ENCODE results near the gene TAPBP. TPM values are rescaled to one million over a fixed set of nuclear protein-coding genes. Genes with fewer than 3 reads are reported as not detected.

TAPBP gene
- total and polyA plus RNA-seq, 9 of the 15 experiments (the other 6 are each of a cell fraction or from before 2014, with no cell fraction given) = 5.6 to 74.0 (median 22.3) TPM

DNA sequence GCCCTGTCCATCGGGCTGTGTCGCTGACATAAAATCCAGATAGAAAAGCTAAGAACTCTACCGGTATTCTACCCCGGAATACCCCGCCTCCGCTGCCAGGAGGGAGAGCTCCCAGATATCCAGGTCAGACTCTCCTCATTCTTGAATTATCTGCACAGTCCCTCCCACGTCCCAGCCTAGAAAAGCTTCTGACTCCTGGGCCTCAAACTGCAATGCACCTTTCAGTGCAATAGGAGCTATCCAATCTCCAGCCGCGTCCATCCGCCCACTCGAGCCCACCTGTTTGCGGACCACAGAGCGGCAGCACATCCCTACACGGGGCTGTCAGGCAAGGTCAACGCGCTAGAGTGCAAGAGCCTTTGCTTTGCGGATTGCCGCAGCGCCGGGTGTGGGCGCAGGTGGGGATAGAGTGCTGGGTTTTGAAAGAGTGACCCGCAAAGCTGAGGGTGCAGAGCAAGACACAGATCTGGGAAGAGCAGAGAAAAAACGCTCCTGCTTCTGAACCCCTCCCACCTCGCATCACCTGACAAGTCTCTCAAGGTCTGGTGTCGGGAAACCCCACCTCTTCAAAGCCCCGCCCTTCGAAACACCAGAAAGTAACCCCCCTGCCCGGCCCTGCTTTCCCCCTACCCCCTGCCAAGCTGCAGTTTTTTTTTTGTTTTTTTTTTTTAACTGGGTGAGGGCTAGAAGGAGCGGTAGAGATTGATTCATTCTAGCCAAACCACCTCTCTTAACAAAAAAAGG lies 1.3 kb downstream of the TAPBP start (continued):
- TF ChIP-seq, protein P1, sequence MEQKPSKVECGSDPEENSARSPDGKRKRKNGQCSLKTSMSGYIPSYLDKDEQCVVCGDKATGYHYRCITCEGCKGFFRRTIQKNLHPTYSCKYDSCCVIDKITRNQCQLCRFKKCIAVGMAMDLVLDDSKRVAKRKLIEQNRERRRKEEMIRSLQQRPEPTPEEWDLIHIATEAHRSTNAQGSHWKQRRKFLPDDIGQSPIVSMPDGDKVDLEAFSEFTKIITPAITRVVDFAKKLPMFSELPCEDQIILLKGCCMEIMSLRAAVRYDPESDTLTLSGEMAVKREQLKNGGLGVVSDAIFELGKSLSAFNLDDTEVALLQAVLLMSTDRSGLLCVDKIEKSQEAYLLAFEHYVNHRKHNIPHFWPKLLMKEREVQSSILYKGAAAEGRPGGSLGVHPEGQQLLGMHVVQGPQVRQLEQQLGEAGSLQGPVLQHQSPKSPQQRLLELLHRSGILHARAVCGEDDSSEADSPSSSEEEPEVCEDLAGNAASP (IDR thresholded peaks at IDR 0.05) = no peak
- TF ChIP-seq, protein P2, sequence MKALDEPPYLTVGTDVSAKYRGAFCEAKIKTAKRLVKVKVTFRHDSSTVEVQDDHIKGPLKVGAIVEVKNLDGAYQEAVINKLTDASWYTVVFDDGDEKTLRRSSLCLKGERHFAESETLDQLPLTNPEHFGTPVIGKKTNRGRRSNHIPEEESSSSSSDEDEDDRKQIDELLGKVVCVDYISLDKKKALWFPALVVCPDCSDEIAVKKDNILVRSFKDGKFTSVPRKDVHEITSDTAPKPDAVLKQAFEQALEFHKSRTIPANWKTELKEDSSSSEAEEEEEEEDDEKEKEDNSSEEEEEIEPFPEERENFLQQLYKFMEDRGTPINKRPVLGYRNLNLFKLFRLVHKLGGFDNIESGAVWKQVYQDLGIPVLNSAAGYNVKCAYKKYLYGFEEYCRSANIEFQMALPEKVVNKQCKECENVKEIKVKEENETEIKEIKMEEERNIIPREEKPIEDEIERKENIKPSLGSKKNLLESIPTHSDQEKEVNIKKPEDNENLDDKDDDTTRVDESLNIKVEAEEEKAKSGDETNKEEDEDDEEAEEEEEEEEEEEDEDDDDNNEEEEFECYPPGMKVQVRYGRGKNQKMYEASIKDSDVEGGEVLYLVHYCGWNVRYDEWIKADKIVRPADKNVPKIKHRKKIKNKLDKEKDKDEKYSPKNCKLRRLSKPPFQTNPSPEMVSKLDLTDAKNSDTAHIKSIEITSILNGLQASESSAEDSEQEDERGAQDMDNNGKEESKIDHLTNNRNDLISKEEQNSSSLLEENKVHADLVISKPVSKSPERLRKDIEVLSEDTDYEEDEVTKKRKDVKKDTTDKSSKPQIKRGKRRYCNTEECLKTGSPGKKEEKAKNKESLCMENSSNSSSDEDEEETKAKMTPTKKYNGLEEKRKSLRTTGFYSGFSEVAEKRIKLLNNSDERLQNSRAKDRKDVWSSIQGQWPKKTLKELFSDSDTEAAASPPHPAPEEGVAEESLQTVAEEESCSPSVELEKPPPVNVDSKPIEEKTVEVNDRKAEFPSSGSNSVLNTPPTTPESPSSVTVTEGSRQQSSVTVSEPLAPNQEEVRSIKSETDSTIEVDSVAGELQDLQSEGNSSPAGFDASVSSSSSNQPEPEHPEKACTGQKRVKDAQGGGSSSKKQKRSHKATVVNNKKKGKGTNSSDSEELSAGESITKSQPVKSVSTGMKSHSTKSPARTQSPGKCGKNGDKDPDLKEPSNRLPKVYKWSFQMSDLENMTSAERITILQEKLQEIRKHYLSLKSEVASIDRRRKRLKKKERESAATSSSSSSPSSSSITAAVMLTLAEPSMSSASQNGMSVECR (CRISPR knock-in tag; IDR thresholded peaks at IDR 0.05) = peak; percentile 52; the same call in 1 of the 2 replicates
- no peak for TF ChIP-seq MYNN (IDR thresholded peaks at IDR 0.05)
- no peak for TF ChIP-seq MYNN (CRISPR knock-in tag; IDR thresholded peaks at IDR 0.05)
- TF ChIP-seq ZNF12 (CRISPR knock-in tag; IDR thresholded peaks at IDR 0.05) = peak; percentile 67; the same call in 1 of the 2 replicates
- TF ChIP-seq, protein P3, sequence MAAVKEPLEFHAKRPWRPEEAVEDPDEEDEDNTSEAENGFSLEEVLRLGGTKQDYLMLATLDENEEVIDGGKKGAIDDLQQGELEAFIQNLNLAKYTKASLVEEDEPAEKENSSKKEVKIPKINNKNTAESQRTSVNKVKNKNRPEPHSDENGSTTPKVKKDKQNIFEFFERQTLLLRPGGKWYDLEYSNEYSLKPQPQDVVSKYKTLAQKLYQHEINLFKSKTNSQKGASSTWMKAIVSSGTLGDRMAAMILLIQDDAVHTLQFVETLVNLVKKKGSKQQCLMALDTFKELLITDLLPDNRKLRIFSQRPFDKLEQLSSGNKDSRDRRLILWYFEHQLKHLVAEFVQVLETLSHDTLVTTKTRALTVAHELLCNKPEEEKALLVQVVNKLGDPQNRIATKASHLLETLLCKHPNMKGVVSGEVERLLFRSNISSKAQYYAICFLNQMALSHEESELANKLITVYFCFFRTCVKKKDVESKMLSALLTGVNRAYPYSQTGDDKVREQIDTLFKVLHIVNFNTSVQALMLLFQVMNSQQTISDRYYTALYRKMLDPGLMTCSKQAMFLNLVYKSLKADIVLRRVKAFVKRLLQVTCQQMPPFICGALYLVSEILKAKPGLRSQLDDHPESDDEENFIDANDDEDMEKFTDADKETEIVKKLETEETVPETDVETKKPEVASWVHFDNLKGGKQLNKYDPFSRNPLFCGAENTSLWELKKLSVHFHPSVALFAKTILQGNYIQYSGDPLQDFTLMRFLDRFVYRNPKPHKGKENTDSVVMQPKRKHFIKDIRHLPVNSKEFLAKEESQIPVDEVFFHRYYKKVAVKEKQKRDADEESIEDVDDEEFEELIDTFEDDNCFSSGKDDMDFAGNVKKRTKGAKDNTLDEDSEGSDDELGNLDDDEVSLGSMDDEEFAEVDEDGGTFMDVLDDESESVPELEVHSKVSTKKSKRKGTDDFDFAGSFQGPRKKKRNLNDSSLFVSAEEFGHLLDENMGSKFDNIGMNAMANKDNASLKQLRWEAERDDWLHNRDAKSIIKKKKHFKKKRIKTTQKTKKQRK (IDR thresholded peaks at IDR 0.05; ENCODE audit: borderline replicate concordance, low read depth, low read length) = no peak
- TF ChIP-seq, protein P4, sequence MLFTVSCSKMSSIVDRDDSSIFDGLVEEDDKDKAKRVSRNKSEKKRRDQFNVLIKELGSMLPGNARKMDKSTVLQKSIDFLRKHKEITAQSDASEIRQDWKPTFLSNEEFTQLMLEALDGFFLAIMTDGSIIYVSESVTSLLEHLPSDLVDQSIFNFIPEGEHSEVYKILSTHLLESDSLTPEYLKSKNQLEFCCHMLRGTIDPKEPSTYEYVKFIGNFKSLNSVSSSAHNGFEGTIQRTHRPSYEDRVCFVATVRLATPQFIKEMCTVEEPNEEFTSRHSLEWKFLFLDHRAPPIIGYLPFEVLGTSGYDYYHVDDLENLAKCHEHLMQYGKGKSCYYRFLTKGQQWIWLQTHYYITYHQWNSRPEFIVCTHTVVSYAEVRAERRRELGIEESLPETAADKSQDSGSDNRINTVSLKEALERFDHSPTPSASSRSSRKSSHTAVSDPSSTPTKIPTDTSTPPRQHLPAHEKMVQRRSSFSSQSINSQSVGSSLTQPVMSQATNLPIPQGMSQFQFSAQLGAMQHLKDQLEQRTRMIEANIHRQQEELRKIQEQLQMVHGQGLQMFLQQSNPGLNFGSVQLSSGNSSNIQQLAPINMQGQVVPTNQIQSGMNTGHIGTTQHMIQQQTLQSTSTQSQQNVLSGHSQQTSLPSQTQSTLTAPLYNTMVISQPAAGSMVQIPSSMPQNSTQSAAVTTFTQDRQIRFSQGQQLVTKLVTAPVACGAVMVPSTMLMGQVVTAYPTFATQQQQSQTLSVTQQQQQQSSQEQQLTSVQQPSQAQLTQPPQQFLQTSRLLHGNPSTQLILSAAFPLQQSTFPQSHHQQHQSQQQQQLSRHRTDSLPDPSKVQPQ (CRISPR knock-in tag; IDR thresholded peaks at IDR 0.05; ENCODE audit: borderline replicate concordance) = no peak
- no peak for TF ChIP-seq SRF (CRISPR knock-in tag; IDR thresholded peaks at IDR 0.05)
- TF ChIP-seq, protein P5, sequence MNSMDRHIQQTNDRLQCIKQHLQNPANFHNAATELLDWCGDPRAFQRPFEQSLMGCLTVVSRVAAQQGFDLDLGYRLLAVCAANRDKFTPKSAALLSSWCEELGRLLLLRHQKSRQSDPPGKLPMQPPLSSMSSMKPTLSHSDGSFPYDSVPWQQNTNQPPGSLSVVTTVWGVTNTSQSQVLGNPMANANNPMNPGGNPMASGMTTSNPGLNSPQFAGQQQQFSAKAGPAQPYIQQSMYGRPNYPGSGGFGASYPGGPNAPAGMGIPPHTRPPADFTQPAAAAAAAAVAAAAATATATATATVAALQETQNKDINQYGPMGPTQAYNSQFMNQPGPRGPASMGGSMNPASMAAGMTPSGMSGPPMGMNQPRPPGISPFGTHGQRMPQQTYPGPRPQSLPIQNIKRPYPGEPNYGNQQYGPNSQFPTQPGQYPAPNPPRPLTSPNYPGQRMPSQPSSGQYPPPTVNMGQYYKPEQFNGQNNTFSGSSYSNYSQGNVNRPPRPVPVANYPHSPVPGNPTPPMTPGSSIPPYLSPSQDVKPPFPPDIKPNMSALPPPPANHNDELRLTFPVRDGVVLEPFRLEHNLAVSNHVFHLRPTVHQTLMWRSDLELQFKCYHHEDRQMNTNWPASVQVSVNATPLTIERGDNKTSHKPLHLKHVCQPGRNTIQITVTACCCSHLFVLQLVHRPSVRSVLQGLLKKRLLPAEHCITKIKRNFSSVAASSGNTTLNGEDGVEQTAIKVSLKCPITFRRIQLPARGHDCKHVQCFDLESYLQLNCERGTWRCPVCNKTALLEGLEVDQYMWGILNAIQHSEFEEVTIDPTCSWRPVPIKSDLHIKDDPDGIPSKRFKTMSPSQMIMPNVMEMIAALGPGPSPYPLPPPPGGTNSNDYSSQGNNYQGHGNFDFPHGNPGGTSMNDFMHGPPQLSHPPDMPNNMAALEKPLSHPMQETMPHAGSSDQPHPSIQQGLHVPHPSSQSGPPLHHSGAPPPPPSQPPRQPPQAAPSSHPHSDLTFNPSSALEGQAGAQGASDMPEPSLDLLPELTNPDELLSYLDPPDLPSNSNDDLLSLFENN (IDR thresholded peaks at IDR 0.05; ENCODE audit: low read depth in 2 of 2, low read length in 2 of 2) = no peak

All from K562 (cell line).